Measurements from ENCODE around the gene MAS1.
"Not testable (repeated sequence)": the region's sequence is repeated elsewhere in the genome, so short reads cannot be mapped to it uniquely, and the experiment has no call there.

The MAS1 gene

GRCh38 chr6:159924150-159924549 lies 33.4 kb downstream of the MAS1 start:
- not testable (repeated sequence) for DNase-seq

DNA sequence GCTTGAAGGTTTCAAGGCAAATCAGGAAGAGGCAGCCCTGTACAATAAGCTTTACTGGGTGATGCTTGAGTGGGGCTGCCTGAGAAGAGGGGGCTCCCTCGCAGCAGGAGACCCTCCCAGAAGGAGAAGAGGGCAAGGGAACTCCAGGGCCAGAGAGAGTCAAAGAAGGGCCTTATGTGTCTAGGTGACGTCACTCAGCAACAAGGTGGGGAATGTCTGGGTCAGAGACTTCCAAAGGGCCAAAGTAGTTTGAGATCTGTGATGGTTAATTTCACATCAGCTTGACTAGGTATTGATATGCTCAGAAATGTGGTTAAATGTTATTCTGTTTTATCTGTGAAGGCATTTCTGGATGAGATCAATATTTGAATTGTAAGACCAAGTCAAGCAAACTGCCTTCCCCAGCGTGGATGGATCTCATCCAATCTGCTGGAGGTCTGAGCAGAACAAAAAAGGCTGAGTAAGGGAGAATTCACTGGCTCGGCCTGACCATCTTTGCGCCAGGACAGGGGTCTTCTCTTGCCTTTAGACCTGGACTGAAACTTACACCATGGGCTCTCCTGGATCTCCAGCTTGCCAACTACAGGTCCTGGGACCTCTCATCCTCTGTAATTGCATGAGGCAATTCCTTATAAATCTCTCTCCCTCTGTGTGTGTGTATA lies 35.9 kb downstream of the MAS1 start:
- DNase-seq, result no peak

- DNase-seq, result no peak
These were observed 39.0 kb downstream of the MAS1 start for GRCh38 chr6:159929819-159930218.

DNA sequence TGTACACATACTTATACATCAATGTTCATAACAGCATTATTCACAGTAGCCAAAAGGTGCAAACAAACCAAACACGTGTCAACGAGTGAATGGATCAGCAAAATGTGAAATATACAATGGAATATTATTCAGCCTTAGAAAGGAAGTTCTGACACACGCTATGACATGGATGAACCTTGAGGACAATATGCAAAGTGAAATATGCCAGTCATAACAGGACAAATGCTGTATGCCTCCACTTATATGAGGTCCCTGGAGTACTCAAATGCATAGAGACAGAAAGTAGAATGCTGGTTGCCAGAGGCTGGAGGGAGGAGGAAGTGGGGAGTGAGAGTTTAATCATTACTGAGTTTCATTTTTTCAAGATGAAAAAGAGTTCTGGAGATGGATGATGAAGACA lies 40.3 kb downstream of the MAS1 start:
- DNase-seq, result no peak

- DNase-seq, result no peak
These were observed 41.1 kb downstream of the MAS1 start for GRCh38 chr6:159931846-159932245.

DNA sequence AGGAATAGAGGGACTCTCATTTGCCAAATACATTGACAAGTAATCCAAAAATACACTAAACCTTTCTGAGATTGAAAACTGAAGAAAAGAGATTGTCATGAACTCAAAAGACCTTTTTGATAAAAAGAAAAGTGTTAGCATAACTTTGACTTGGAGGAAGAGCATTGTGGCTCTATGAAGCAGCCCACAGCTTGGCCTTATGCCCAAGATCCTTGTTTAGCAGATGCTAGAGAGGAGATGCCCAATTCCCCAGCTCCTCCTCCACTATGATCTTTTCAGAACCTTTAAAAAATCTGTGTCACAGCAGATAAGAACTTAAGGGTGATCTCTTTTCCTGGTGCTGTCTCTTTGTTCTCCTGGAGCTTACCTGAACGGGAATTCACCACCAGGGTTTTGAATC lies 42.3 kb downstream of the MAS1 start:
- DNase-seq, result no peak

DNA sequence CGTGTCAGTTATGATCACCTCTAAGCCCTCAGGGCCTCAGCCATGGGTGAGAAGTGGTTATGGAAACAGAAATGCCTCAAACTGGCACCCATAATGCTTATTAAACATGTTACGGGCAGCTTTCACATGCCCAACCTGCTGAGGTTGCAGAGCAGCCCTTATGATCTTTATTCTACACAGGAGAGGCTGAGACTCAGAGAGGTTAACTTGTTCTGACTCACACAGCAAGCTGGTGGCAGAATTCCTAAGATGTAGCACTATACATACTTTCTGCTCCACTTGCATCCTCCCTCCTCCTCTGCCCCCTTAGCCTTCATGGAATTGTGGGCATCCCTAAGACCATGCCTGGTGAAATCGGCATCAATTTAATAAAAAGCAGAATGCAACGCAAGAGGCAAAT lies 43.4 kb downstream of the MAS1 start:
- DNase-seq, result no peak

GRCh38 chr6:159935065-159935464 lies 44.3 kb downstream of the MAS1 start:
- DNase-seq, result no peak

GRCh38 chr6:159935633-159936032 lies 44.8 kb downstream of the MAS1 start:
- no peak for DNase-seq

- no peak for DNase-seq
These were observed 48.8 kb downstream of the MAS1 start for GRCh38 chr6:159939591-159940016.
